ENCODE measurements around the gene ATRIP. TPM values are rescaled to one million over a fixed set of nuclear protein-coding genes. Genes with fewer than 3 reads are reported as not detected.

ATRIP gene
- total RNA-seq, 2 experiments from 2014 or later: 16.3 to 24.5 TPM

- intact Hi-C loops (cut with micrococcal nuclease; ENCODE audit: unreplicated experiment): no loop called here
- Histone ChIP-seq H3K27ac (ENCODE audit: low read depth, low read length, poor library complexity, severe bottlenecking) (no peak overlapping the region), H3K79me2 (ENCODE audit: insufficient read depth, low read depth, low read length) (no peaks in the 10 kb centered on the region), H3K4me1 (ENCODE audit: insufficient read depth, low read length, poor library complexity, severe bottlenecking) (peaks cover 6% of the 10 kb centered on the region), H2AFZ (ENCODE audit: low read length) (no peak overlapping the region), H3K4me2 (ENCODE audit: low read length) (no peak overlapping the region), H3K36me3 (ENCODE audit: insufficient read depth, low read length) (no peaks in the 10 kb centered on the region), H4K20me1 (ENCODE audit: insufficient read depth, low read length) (no peaks in the 10 kb centered on the region), H3K4me3 (ENCODE audit: low read depth, low read length, poor library complexity, severe bottlenecking) (no peak overlapping the region), H3K9me3 (ENCODE audit: low read length) (no peaks in the 10 kb centered on the region), H3K9me2 (ENCODE audit: insufficient read depth, low read length) (no peaks in the 10 kb centered on the region)
- TF ChIP-seq CTCF (conservative IDR thresholded peaks at IDR 0.05; ENCODE audit: low read length) (no peak), EZH2phosphoT487 (IDR thresholded peaks at IDR 0.05; ENCODE audit: borderline replicate concordance, low read depth, low read length) (no peak)
- ChIA-PET CTCF (ENCODE audit: unreplicated experiment) (no interaction called here), POLR2A (no interaction called here)
- no TSS peak for BruUV-seq (replicated peaks)
- no peak for DNase-seq (ENCODE audit: low spot score)
These were observed 30.4 kb upstream of the ATRIP start for GRCh38 chr3:48416091-48416505.

- Histone ChIP-seq H4K20me1 (ENCODE audit: insufficient read depth, low read length) (no peaks in the 10 kb centered on the region), H3K9me3 (ENCODE audit: low read length) (no peaks in the 10 kb centered on the region), H3K9me2 (ENCODE audit: insufficient read depth, low read length) (no peaks in the 10 kb centered on the region), H3K4me3 (ENCODE audit: low read depth, low read length, poor library complexity, severe bottlenecking) (no peak overlapping the region), H3K79me2 (ENCODE audit: insufficient read depth, low read depth, low read length) (no peaks in the 10 kb centered on the region), H3K4me1 (ENCODE audit: insufficient read depth, low read length, poor library complexity, severe bottlenecking) (peaks cover 6% of the 10 kb centered on the region), H3K4me2 (ENCODE audit: low read length) (no peak overlapping the region), H3K27ac (ENCODE audit: low read depth, low read length, poor library complexity, severe bottlenecking) (no peak overlapping the region), H2AFZ (ENCODE audit: low read length) (no peak overlapping the region), H3K36me3 (ENCODE audit: insufficient read depth, low read length) (no peaks in the 10 kb centered on the region)
- DNase-seq (ENCODE audit: low spot score): no peak
- no peak for TF ChIP-seq CTCF (conservative IDR thresholded peaks at IDR 0.05; ENCODE audit: low read length)
- TF ChIP-seq EZH2phosphoT487 (IDR thresholded peaks at IDR 0.05; ENCODE audit: borderline replicate concordance, low read depth, low read length): no peak
- CTCF ChIA-PET (ENCODE audit: unreplicated experiment): no interaction called here
- no TSS peak for BruUV-seq (replicated peaks)
- intact Hi-C loops (cut with micrococcal nuclease; ENCODE audit: unreplicated experiment): no loop called here
- POLR2A ChIA-PET: no interaction called here
These were observed 30.0 kb upstream of the ATRIP start for GRCh38 chr3:48416546-48416945.

GRCh38 chr3:48417529-48418108 lies 28.9 kb upstream of the ATRIP start:
- ChIA-PET CTCF (ENCODE audit: unreplicated experiment) (no interaction called here), POLR2A (interaction anchor here (0.7 kb wide), 1 partner anchor 115 kb away, joined by 6 read pairs; no protein-coding TSS in a partner anchor)
- no peaks in the 10 kb centered on the region for H3K79me2 ChIP-seq (ENCODE audit: insufficient read depth, low read depth, low read length)
- no peak overlapping the region for H2AFZ ChIP-seq (ENCODE audit: low read length)
- H3K27ac ChIP-seq (ENCODE audit: low read depth, low read length, poor library complexity, severe bottlenecking): no peak overlapping the region
- H3K9me2 ChIP-seq (ENCODE audit: insufficient read depth, low read length): no peaks in the 10 kb centered on the region
- no peak overlapping the region for H3K4me3 ChIP-seq (ENCODE audit: low read depth, low read length, poor library complexity, severe bottlenecking)
- intact Hi-C loops (cut with micrococcal nuclease; ENCODE audit: unreplicated experiment): no loop called here
- H3K36me3 ChIP-seq (ENCODE audit: insufficient read depth, low read length): no peaks in the 10 kb centered on the region
- no TSS peak for BruUV-seq (replicated peaks)
- DNase-seq (ENCODE audit: low spot score): no peak
- TF ChIP-seq EZH2phosphoT487 (IDR thresholded peaks at IDR 0.05; ENCODE audit: borderline replicate concordance, low read depth, low read length) (no peak), CTCF (conservative IDR thresholded peaks at IDR 0.05; ENCODE audit: low read length) (no peak)
- no peaks in the 10 kb centered on the region for H3K9me3 ChIP-seq (ENCODE audit: low read length)
- H3K4me1 ChIP-seq (ENCODE audit: insufficient read depth, low read length, poor library complexity, severe bottlenecking): peaks cover 6% of the 10 kb centered on the region
- H4K20me1 ChIP-seq (ENCODE audit: insufficient read depth, low read length): no peaks in the 10 kb centered on the region
- H3K4me2 ChIP-seq (ENCODE audit: low read length): no peak overlapping the region

Data from OCI-LY7 (cell line).